HG02571 (cell line): ENCODE results near the gene SDF2L1.
"Not testable (repeated sequence)": the region's sequence is repeated elsewhere in the genome, so short reads cannot be mapped to it uniquely, and the experiment has no call there.

ENCODE experiments used
- ATAC-seq: cut with Tn5 transposase; IDR thresholded peaks from one replicate; pipeline ENCODE4 v1.9.1; 2021; ENCODE audit warnings: mild to moderate bottlenecking, moderate library complexity; ENCODE audit not compliant: unreplicated experiment

Gene SDF2L1

GRCh38 chr22:21636629-21637218, 5.4 kb upstream of the SDF2L1 start:
- ATAC-seq = no peak

- ATAC-seq = not testable (repeated sequence)
Measured at GRCh38 chr22:21637450-21637849, 4.7 kb upstream of the SDF2L1 start.

GRCh38 chr22:21639359-21639758, 2.7 kb upstream of the SDF2L1 start:
- no peak for ATAC-seq

DNA sequence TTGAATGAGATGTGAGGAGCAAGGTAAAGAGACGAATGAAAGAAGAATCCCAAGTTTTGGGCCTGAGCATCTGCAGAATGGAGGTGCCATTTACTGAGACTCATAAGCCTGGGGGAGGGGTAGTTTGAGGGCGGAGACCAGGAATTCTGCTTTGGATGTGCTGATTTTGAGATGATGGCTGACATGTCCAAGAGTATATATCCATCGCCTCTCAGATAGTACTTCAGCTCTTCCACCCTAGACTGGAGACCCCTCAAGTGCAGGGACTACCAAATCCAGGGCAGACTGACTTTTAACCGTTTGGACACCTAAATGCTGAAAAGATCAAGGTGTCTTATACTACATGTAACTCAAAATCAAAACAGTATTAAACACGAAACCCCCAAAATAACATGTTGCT, 1.3 kb upstream of the SDF2L1 start:
- ATAC-seq = no peak

- peak; percentile 4 for ATAC-seq
Measured at GRCh38 chr22:21641417-21641788, 699 bp upstream of the SDF2L1 start.

DNA sequence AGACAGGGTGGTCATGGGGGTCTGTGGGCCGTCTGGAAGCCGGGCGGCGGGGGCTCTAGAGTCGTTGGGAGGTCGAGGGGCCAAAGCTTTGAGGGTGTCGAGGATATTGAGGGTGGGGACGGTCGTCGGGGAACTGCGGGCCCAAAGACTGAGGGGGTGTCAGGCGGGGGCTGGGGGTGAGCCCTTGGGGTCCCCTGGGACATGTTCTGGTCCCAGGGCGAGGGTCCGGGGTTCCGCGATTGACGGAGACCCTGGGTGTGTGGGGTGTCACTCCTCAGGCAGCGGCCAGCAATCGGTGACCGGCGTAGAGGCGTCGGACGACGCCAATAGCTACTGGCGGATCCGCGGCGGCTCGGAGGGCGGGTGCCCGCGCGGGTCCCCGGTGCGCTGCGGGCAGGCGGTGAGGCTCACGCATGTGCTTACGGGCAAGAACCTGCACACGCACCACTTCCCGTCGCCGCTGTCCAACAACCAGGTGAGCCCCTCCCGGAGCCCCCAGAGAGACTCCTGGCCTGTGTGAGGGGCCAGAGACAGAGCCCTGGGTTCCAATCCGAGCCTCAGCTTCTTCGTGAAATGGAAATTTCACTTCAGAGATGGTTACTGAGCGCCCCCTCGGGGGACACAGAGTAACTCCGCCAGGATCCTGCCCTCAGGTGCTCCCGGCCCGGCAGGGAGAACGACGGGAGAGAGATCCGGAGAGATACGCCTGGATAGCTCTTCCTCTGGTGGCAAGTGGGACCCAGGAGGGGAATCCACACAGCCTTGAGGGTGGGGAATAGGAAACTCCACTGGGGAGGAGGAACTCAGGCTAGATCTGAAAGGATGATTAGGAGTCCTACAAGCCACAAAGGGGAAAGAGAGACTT, 714 bp downstream of the SDF2L1 start:
- ATAC-seq = no peak

DNA sequence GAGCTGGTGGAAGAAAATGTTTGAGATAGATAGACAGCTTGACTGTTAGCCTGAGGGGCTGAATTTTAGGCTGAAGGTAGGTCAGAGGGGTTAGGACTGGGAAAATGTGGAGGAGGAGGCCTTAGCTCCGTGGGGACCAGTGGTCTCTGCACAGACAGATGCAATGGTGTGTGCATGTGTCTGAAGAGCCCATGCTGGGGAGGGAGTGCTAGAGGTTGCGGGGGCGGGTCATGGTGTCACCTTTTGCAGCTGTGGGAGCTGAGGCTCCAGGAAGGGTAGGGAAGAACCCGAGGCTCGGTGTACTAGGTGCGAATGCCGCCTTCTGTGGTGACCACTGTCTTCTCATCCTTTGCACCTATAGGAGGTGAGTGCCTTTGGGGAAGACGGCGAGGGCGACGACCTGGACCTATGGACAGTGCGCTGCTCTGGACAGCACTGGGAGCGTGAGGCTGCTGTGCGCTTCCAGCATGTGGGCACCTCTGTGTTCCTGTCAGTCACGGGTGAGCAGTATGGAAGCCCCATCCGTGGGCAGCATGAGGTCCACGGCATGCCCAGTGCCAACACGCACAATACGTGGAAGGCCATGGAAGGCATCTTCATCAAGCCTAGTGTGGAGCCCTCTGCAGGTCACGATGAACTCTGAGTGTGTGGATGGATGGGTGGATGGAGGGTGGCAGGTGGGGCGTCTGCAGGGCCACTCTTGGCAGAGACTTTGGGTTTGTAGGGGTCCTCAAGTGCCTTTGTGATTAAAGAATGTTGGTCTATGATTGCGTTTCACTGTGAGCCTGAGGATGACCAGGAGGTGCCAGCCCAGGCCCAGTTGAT, 1.6 kb downstream of the SDF2L1 start:
- no peak for ATAC-seq

- ATAC-seq = not testable (repeated sequence)
Measured at GRCh38 chr22:21645513-21645912, 3.4 kb downstream of the SDF2L1 start.

DNA sequence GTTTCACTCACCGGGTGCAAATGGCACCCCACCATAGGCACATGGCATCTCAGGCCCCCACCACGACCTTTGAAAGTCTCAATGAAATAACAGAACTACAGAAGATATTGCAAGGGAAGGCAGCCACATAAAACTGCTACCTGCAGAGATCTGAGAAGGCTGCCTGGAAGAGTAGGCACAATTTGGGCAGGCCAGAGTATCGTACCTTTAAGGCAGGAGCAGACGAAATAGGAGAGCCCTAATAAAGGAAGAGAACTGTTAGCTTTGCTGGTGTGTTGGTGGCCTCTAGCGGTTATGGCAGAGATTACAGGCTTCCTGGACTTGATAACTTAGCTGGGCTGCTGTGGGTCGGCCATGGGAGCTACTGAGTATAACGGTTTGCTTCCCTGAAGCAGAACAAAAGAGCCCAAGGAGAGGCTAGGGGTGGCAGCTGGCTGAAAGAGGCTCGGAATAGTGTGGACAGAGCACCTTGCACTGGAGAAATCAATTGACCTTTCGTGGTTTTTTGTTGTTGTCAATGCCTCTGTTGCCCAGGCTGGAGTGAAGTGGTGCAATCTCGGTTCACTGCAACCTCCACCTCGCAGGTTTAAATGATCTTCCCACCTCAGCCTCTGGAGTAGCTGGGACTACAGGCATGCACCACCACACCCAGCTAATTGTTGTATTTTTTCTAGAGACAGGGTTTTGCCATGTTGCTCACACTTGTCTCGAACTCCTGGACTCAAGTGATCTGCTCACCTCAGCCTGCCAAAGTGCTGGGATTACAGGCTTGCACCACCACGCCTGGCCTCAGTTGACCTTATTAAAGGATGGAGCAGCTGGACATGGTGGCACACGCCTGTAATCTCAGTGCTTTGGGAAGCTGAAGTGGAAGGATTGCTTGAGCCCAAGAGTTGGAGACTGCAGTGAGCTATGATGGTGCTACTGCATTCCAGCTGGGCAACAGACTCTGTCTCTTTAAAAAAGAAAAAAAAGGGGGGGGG, 4.8 kb downstream of the SDF2L1 start:
- no peak for ATAC-seq

GRCh38 chr22:21650280-21650679, 8.2 kb downstream of the SDF2L1 start:
- no peak for ATAC-seq

- no peak for ATAC-seq
Measured at GRCh38 chr22:21650823-21651520, 8.9 kb downstream of the SDF2L1 start.

DNA sequence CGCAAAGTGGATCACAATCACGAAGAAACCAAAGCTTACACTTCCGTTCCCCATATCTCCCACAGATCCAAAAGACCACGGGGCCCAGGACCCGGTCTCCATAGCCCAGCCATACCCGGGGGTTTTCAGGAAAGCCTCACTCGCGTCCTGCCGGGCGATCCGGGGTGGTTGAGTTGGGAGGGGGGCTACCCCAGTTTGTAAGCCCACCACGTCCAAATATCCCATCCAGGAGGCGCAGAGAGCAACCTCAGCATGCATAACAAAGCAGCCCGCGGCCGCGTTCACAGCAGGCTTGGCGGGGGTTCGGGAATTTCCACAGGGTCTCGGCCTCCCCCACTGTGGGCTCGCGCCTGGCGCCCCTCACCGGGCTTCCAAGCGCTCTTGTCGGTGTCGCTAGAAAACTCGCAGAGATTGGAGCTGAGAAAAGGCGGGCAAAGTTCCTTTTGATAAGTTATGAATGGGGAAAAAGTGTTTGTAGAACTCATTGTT, 9.5 kb downstream of the SDF2L1 start:
- ATAC-seq = peak; percentile 23

DNA sequence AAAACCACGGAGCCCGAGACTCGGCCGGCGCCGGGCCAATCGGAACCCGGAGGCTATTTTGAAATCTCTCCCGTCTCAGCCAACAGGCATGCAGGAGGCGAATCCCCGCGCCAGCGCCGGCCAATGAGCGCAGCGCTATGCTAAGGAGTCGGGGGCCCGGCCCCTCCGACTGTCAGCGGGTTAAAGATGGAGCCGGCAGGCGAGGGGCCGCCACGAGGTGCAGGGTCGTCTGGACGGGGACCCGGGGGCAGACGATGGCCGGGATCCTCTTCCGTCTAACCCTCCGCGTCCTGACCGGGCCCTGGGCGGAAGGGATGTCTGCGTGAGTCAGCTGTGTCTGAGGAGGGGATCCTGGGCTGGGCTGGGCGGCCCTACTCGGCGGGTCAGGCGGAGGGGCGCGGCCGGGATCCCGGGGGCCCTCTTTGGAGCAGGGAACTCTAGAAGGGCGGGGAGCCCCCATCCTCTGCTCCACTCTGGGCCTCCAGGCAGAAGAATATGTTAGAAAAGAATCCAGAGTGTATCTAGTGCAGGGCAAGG, 10.0 kb downstream of the SDF2L1 start:
- ATAC-seq = peak; percentile 86

DNA sequence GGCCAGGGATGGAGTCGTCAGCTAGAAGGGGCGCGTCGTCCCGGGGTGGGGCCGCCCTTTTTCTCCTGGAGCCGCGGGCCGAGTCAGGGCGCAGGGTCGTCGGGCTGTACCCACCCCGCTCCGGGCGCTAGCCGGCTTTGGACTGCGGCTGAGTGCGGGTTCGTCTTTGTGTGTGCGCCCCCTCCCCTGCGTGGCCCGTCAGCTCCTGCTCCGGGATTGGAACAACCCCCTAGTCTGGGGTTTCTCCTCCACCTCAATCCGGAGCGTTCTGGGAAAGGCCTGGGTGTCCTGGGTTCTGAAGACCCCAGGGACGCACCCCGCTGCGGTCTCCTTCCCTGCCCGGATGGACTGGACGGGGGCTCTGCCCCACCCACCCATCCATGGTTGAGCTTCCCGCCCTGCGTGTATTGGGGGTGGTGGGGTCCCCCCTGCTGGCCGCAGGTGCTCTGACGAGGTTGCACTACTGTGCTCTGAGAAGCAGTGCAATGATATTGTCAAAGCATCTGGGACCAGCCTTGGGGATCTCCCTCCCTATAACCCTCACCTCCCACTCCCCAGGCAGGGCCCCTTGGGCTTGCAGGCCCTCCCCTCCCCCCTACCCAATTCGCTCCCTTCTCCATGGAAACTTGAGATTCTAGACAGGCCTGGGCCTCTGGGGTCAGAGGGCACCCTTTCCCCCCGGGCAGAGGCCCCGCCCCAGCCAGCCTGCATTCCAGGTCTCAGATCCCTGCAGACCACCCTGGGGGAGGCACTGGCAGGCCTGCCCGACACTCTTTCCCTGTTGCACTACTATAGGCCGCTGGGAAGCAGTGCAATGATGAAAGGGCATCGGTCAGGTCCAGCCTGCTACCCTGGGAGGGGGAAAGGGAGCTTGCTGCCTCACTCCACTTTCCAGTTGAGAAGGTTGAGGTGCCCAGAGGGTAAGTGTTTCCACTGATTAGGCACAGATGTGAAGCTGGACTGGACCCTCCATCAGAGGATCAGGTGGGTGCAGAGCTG, 10.7 kb downstream of the SDF2L1 start:
- ATAC-seq = no peak

- ATAC-seq = no peak
Measured at GRCh38 chr22:21657020-21657359, 14.9 kb downstream of the SDF2L1 start.

DNA sequence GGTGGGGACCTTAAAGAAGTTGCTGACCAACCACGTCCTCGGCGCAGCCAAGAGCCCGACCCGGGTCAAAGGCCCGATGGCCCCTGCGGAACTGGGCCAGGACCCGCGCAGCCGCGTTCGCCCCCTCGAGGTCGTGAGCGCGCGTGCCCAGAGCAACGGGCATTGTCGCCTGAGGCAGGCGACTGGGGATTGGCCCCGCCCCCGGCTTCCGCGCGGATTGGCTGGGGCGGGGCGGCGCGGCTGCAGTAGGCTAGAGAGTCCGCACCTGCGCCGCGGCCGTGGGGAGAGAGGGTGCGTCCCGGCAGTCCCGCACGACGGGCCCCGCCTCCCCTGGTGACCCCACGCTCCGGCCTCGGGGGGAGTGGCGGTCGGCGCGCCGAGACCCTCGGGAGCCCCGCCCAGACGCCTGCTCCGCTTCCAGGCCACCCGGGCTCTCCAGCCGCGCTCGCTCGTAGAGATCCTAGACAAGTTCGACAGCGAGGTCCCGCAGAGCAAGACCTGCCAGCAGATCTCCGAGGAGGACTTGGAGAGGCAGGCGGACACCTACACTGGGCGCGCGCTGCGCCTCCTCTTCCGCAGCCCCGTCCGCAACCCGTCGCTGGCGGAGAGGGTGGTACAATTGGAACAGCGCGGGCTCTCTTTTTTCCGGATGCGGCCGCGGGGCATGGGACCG, 15.4 kb downstream of the SDF2L1 start:
- no peak for ATAC-seq

DNA sequence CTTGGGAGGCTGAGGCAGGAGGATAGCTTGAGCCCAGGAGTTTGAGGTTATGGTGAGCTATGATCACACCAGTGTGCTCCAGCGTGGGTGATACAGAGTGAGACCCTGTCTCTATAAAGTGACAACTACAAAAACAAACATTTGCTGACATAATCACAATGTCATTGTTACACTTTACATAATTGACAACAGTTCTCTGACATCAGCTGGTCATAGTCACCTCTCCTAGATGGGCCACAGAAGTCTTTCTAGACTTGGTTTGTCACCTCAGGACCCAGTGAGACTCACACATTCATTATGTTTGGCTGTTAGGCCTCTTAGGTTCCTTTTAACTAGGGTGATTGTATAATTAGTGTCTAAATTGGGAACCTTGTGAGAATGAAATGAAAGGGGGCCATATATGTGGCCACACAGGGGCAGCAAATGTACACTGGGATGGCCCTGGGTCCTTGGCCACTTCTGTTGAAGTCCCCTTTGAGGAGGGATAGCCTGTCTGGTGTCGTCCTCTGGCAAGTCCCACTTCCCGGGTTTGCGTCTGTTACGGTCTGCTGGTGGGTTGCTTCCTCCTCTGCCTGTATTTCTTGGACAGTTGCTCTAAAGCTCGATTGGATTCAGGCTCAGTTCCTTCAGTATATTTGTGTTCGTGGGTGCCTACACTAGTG, 17.9 kb downstream of the SDF2L1 start:
- ATAC-seq = no peak
